SK-N-SH treated with all-trans-retinoic acid at 6 μM for 48 hours (cell line): ENCODE measurements around the gene ARHGDIB.

Experiments
- ATAC-seq: fragments of 200-7000 bp; cut with Tn5 transposase; 3 replicates; pipeline ENCODE4 v1.9.1; 2020; ENCODE audit warnings: mild to moderate bottlenecking, moderate library complexity
- BACH2 ChIP-seq: fragments of 250-450 bp; sonication (Bioruptor Pico); IDR thresholded peaks from 2 replicates; pipeline ENCODE4 v1.9.0; 2021; ENCODE audit warnings: mild to moderate bottlenecking, borderline replicate concordance
- CSDC2 ChIP-seq: fragments of 250-450 bp; sonication (Bioruptor Pico); IDR thresholded peaks from 2 replicates; pipeline ENCODE4 v1.5.0; 2020; ENCODE audit warnings: mild to moderate bottlenecking, moderate library complexity
- ESRRG ChIP-seq: fragments of 250-450 bp; sonication (Bioruptor Pico); IDR thresholded peaks from 2 replicates; pipeline ENCODE4 v1.6.1; 2021; ENCODE audit warnings: mild to moderate bottlenecking
- GLIS3 ChIP-seq: fragments of 250-450 bp; sonication (Bioruptor Pico); IDR thresholded peaks from 2 replicates; pipeline ENCODE4 v1.5.0; 2020; ENCODE audit warnings: mild to moderate bottlenecking, moderate library complexity
- ISL1 ChIP-seq: fragments of 250-450 bp; sonication (Bioruptor Pico); IDR thresholded peaks from 2 replicates; pipeline ENCODE4 v2.1.2; 2022; ENCODE audit warnings: mild to moderate bottlenecking, moderate library complexity
- OSR1 ChIP-seq: fragments of 250-450 bp; sonication (Bioruptor Pico); IDR thresholded peaks from 2 replicates; pipeline ENCODE4 v1.8.0; 2022; ENCODE audit warnings: moderate library complexity, mild to moderate bottlenecking, inconsistent platforms
- PPARA ChIP-seq: fragments of 250-450 bp; sonication (Bioruptor Pico); IDR thresholded peaks from 2 replicates; pipeline ENCODE4 v1.5.0; 2020; ENCODE audit warnings: mild to moderate bottlenecking, borderline replicate concordance
- SNAI2 ChIP-seq: fragments of 250-450 bp; sonication (Bioruptor Pico); IDR thresholded peaks from 2 replicates; pipeline ENCODE4 v1.5.0; 2020; ENCODE audit warnings: mild to moderate bottlenecking, moderate library complexity
- TCF4 ChIP-seq: fragments of 250-450 bp; sonication (Bioruptor Pico); IDR thresholded peaks from 2 replicates; pipeline ENCODE4 v1.8.0; 2021; ENCODE audit warnings: mild to moderate bottlenecking, moderate library complexity, borderline replicate concordance
- TOX ChIP-seq: fragments of 250-450 bp; sonication (Bioruptor Pico); IDR thresholded peaks from 2 replicates; pipeline ENCODE4 v1.8.0; 2021; ENCODE audit warnings: mild to moderate bottlenecking, moderate library complexity, borderline replicate concordance
- ZC3H10 ChIP-seq: fragments of 250-450 bp; sonication (Bioruptor Pico); IDR thresholded peaks from 2 replicates; pipeline ENCODE4 v1.5.1; 2021; ENCODE audit warnings: mild to moderate bottlenecking, moderate library complexity
- ZFP3 ChIP-seq: fragments of 250-450 bp; sonication (Bioruptor Pico); IDR thresholded peaks from 2 replicates; pipeline ENCODE4 v1.5.0; 2020; ENCODE audit warnings: mild to moderate bottlenecking, moderate library complexity
- ZFP30 ChIP-seq: fragments of 450-650 bp; formaldehyde crosslinking; IDR thresholded peaks from 2 replicates; pipeline ENCODE4 v1.5.0; 2022; ENCODE audit warnings: mild to moderate bottlenecking, moderate library complexity
- ZNF70 ChIP-seq: fragments of 450-650 bp; formaldehyde crosslinking; IDR thresholded peaks from 2 replicates; pipeline ENCODE4 v1.5.0; 2020; ENCODE audit warnings: mild to moderate bottlenecking, moderate library complexity
- ZNF8 ChIP-seq: fragments of 450-650 bp; formaldehyde crosslinking; IDR thresholded peaks from 2 replicates; pipeline ENCODE4 v1.5.0; 2020; ENCODE audit warnings: mild to moderate bottlenecking, moderate library complexity
- TF ChIP-seq, protein P1 (sequence below): fragments of 250-450 bp; sonication (Bioruptor Pico); IDR thresholded peaks from 2 replicates; pipeline ENCODE4 v1.5.0; 2020; ENCODE audit warnings: mild to moderate bottlenecking, moderate library complexity
- TF ChIP-seq, protein P2 (sequence below): fragments of 250-450 bp; sonication (Bioruptor Pico); IDR thresholded peaks from 2 replicates; pipeline ENCODE4 v1.5.1; 2021; ENCODE audit warnings: mild to moderate bottlenecking, moderate library complexity
- TF ChIP-seq, protein P3 (sequence below): fragments of 250-450 bp; sonication (Bioruptor Pico); IDR thresholded peaks from 2 replicates; pipeline ENCODE4 v1.5.1; 2020; ENCODE audit warnings: low read depth, mild to moderate bottlenecking, moderate library complexity
- TF ChIP-seq, protein P4 (sequence below): fragments of 250-450 bp; sonication (Bioruptor Pico); IDR thresholded peaks from 2 replicates; pipeline ENCODE4 v1.8.0; 2020; ENCODE audit warnings: mild to moderate bottlenecking, moderate library complexity, borderline replicate concordance
- TF ChIP-seq, protein P5 (sequence below): fragments of 250-450 bp; sonication (Bioruptor Pico); IDR thresholded peaks from 2 replicates; pipeline ENCODE4 v1.8.0; 2021; ENCODE audit warnings: low read depth, mild to moderate bottlenecking, moderate library complexity, borderline replicate concordance

Gene ARHGDIB

DNA sequence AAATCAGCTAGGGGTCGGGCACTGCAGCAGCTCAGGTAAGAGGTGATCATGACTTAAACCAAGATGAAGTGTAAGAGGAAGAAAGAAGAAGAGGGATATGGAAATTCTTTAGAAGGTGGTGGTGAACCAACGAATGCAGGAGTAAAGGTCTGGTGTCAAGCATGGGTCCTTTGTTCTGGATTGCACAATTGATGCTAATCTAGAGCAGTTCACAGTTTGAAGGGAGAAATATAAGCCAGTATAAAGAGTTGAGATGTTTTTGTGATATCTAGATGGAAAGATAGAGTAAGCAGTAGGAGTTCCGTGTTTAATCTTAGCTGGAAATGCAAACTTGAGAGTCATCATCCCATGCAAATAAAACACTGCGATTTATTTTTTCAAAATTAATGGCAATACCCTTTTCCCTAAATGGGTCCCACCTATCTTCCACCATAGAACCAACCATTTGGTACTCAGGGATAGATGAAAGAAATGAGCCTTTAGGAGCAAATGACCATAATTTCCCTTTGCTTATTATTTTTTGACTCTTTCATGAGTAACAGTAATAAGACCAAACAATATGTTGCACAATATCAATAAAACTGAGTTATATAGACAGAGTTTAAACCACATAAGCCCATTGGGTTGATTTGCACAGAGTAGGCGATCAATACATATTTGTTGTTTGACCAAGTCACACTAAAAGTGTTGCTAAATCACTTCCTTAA, 60.7 kb downstream of the ARHGDIB start:
- ATAC-seq, result no peak
- TF ChIP-seq, protein P1, sequence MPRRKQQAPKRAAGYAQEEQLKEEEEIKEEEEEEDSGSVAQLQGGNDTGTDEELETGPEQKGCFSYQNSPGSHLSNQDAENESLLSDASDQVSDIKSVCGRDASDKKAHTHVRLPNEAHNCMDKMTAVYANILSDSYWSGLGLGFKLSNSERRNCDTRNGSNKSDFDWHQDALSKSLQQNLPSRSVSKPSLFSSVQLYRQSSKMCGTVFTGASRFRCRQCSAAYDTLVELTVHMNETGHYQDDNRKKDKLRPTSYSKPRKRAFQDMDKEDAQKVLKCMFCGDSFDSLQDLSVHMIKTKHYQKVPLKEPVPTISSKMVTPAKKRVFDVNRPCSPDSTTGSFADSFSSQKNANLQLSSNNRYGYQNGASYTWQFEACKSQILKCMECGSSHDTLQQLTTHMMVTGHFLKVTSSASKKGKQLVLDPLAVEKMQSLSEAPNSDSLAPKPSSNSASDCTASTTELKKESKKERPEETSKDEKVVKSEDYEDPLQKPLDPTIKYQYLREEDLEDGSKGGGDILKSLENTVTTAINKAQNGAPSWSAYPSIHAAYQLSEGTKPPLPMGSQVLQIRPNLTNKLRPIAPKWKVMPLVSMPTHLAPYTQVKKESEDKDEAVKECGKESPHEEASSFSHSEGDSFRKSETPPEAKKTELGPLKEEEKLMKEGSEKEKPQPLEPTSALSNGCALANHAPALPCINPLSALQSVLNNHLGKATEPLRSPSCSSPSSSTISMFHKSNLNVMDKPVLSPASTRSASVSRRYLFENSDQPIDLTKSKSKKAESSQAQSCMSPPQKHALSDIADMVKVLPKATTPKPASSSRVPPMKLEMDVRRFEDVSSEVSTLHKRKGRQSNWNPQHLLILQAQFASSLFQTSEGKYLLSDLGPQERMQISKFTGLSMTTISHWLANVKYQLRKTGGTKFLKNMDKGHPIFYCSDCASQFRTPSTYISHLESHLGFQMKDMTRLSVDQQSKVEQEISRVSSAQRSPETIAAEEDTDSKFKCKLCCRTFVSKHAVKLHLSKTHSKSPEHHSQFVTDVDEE, result no peak
- TF ChIP-seq ZC3H10 (CRISPR knock-in tag), result no peak
- TF ChIP-seq, protein P2, sequence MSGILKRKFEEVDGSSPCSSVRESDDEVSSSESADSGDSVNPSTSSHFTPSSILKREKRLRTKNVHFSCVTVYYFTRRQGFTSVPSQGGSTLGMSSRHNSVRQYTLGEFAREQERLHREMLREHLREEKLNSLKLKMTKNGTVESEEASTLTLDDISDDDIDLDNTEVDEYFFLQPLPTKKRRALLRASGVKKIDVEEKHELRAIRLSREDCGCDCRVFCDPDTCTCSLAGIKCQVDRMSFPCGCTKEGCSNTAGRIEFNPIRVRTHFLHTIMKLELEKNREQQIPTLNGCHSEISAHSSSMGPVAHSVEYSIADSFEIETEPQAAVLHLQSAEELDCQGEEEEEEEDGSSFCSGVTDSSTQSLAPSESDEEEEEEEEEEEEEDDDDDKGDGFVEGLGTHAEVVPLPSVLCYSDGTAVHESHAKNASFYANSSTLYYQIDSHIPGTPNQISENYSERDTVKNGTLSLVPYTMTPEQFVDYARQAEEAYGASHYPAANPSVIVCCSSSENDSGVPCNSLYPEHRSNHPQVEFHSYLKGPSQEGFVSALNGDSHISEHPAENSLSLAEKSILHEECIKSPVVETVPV, result no peak
- TF ChIP-seq ISL1 (CRISPR knock-in tag), result no peak
- TF ChIP-seq, protein P3, sequence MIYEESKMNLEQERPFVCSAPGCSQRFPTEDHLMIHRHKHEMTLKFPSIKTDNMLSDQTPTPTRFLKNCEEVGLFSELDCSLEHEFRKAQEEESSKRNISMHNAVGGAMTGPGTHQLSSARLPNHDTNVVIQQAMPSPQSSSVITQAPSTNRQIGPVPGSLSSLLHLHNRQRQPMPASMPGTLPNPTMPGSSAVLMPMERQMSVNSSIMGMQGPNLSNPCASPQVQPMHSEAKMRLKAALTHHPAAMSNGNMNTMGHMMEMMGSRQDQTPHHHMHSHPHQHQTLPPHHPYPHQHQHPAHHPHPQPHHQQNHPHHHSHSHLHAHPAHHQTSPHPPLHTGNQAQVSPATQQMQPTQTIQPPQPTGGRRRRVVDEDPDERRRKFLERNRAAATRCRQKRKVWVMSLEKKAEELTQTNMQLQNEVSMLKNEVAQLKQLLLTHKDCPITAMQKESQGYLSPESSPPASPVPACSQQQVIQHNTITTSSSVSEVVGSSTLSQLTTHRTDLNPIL (CRISPR knock-in tag), result no peak
- TF ChIP-seq BACH2, result no peak
- no peak for TF ChIP-seq CSDC2 (CRISPR knock-in tag)
- TF ChIP-seq, protein P4, sequence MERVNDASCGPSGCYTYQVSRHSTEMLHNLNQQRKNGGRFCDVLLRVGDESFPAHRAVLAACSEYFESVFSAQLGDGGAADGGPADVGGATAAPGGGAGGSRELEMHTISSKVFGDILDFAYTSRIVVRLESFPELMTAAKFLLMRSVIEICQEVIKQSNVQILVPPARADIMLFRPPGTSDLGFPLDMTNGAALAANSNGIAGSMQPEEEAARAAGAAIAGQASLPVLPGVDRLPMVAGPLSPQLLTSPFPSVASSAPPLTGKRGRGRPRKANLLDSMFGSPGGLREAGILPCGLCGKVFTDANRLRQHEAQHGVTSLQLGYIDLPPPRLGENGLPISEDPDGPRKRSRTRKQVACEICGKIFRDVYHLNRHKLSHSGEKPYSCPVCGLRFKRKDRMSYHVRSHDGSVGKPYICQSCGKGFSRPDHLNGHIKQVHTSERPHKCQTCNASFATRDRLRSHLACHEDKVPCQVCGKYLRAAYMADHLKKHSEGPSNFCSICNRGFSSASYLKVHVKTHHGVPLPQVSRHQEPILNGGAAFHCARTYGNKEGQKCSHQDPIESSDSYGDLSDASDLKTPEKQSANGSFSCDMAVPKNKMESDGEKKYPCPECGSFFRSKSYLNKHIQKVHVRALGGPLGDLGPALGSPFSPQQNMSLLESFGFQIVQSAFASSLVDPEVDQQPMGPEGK (CRISPR knock-in tag), result no peak
- TF ChIP-seq ZNF8 (CRISPR knock-in tag), result no peak
- no peak for TF ChIP-seq TOX
- no peak for TF ChIP-seq TCF4
- TF ChIP-seq ESRRG (CRISPR knock-in tag), result no peak
- no peak for TF ChIP-seq GLIS3 (CRISPR knock-in tag)
- TF ChIP-seq SNAI2, result no peak
- TF ChIP-seq, protein P5, sequence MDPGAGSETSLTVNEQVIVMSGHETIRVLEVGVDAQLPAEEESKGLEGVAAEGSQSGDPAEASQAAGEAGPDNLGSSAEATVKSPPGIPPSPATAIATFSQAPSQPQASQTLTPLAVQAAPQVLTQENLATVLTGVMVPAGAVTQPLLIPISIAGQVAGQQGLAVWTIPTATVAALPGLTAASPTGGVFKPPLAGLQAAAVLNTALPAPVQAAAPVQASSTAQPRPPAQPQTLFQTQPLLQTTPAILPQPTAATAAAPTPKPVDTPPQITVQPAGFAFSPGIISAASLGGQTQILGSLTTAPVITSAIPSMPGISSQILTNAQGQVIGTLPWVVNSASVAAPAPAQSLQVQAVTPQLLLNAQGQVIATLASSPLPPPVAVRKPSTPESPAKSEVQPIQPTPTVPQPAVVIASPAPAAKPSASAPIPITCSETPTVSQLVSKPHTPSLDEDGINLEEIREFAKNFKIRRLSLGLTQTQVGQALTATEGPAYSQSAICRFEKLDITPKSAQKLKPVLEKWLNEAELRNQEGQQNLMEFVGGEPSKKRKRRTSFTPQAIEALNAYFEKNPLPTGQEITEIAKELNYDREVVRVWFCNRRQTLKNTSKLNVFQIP (CRISPR knock-in tag), result no peak
- TF ChIP-seq PPARA, result no peak
- no peak for TF ChIP-seq OSR1 (CRISPR knock-in tag)
- no peak for TF ChIP-seq ZFP3 (CRISPR knock-in tag)
- no peak for TF ChIP-seq ZNF70 (CRISPR knock-in tag)
- TF ChIP-seq, all 23 proteins: peak for 0

DNA sequence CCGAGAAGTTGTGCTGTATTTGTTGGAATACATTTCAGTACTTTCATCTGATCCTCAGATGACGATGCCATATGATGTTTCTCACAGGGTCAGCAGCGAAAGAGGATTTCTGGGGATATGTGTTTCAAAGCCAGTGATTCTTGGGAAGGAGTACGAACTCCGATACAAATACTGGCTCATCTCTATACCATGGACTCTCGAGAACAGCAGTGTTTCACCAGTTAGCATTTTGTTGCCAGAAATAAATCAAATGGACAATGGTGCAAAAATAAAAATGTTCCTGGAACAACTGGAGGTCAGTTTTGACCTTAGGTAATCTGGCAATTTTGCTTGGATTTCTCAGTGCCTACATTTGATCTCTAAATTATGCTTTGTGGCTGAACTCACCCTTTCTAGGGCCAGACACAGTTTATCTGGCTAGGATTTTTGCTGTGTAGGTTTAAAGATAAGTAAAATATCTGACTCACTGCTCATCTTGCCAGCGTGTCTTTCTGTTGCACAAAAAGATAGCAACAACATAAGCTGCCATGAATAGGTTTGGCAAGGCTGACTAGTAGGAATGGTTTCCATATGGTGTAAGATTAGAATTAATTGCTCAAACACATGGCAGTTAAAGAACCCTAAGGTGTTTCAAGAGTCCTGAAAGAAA, 64.8 kb downstream of the ARHGDIB start:
- ATAC-seq, result peak; percentile 75
- peak; percentile 54; the same call in 1 of the 2 replicates for TF ChIP-seq ISL1 (CRISPR knock-in tag)
- no peak for TF ChIP-seq GLIS3 (CRISPR knock-in tag)
- TF ChIP-seq PPARA, result no peak
- no peak for TF ChIP-seq ZFP30 (CRISPR knock-in tag)
- TF ChIP-seq ZNF8 (CRISPR knock-in tag), result no peak

DNA sequence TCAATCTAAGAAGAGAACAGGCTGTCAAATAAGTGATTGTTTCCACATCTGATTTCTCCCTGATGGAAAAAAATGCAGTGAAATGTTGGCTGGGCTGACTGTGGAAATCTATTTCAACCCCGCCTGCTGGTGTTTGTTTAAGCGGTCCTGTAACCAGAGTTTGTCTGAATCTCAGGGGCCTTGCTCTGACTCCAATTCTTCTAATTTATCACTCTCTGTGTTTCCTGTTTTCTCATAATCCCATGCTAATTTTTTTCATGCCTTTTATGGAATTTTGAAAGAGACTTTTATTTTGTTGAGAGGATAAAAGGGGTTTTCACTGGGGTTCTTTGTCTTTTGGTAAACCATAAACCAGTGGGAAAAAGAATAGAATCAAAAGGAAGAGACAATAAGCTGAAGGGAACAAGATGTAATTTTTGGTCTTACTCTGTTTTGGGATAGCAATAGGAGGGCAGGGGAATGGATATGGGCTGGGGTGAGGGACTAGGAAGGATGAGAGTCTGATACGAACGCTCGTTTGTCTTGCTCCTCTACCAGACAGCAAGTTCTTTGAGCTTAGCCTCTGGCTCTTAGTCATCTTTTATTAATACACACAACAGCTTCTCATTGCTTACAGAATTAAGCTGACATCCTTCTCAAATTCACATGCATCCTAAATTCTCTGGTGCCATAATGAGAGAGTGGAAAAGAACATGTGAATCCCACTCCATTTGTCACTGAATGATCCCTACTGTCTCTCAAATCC, 67.7 kb downstream of the ARHGDIB start:
- TF ChIP-seq BACH2, result no peak
- no peak for TF ChIP-seq ISL1 (CRISPR knock-in tag)
- TF ChIP-seq PPARA, result no peak
- no peak for TF ChIP-seq SNAI2
- TF ChIP-seq ZNF8 (CRISPR knock-in tag), result no peak
- TF ChIP-seq, protein P3 (CRISPR knock-in tag), result no peak
- ATAC-seq, result no peak
